ENCODE results near the gene ACP3. TPM values are rescaled to one million over a fixed set of nuclear protein-coding genes. Genes with fewer than 3 reads are reported as not detected.

ACP3 gene
- total RNA-seq, 1 donor from 2014 or later: not detected

DNA sequence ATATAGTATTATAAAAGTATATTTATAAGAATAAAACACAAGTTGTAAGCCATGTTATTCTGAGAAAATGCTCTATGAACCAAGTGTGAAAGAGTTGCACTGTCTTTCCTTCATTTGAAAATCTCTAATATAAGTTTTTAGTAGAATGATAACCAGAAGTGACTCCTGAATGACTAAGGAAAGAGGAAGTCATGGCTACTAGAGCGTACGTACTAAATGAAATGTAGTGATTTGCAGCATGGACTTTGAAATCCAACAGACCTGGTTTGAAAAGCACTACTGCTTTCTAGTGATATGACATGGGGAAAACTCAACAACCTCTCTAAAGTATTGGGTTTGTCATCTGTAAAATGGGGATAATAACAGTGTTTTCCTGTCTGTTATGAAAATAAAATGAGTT is 89.8 kb downstream of the ACP3 start:
- H3K4me3 ChIP-seq (ENCODE audit: insufficient read depth, low read depth, low read length): no peak overlapping the region
- peaks cover 4% of the 10 kb centered on the region for H3K27me3 ChIP-seq (ENCODE audit: insufficient read depth, low read length)
- no peak overlapping the region for H3K4me2 ChIP-seq (ENCODE audit: low read length)
- no peak overlapping the region for H2AFZ ChIP-seq (ENCODE audit: low read depth, low read length)
- no peak overlapping the region for H3K27ac ChIP-seq (ENCODE audit: low read depth, low read length)
- no peaks in the 10 kb centered on the region for H3K79me2 ChIP-seq (ENCODE audit: insufficient read depth, low read length)
- TF ChIP-seq, protein P1, sequence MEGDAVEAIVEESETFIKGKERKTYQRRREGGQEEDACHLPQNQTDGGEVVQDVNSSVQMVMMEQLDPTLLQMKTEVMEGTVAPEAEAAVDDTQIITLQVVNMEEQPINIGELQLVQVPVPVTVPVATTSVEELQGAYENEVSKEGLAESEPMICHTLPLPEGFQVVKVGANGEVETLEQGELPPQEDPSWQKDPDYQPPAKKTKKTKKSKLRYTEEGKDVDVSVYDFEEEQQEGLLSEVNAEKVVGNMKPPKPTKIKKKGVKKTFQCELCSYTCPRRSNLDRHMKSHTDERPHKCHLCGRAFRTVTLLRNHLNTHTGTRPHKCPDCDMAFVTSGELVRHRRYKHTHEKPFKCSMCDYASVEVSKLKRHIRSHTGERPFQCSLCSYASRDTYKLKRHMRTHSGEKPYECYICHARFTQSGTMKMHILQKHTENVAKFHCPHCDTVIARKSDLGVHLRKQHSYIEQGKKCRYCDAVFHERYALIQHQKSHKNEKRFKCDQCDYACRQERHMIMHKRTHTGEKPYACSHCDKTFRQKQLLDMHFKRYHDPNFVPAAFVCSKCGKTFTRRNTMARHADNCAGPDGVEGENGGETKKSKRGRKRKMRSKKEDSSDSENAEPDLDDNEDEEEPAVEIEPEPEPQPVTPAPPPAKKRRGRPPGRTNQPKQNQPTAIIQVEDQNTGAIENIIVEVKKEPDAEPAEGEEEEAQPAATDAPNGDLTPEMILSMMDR (IDR thresholded peaks at IDR 0.05; ENCODE audit: insufficient read depth, low read depth, low read length): no peak
- no peak for TF ChIP-seq EZH2 (IDR thresholded peaks at IDR 0.05; ENCODE audit: insufficient read depth, low read length)
- no peaks in the 10 kb centered on the region for H4K20me1 ChIP-seq (ENCODE audit: insufficient read depth, low read length)
- no peak overlapping the region for H3K27ac Mint-ChIP-seq (ENCODE audit: unreplicated experiment)
- no peak for FAIRE-seq
- DNase-seq (ENCODE audit: low read depth): no peak
- no peaks in the 10 kb centered on the region for H3K9me3 ChIP-seq (ENCODE audit: insufficient read depth, low read depth, low read length)
- no peaks in the 10 kb centered on the region for H3K36me3 ChIP-seq (ENCODE audit: insufficient read depth, low read length)
- no peaks in the 10 kb centered on the region for H3K36me3 Mint-ChIP-seq (ENCODE audit: low read depth, unreplicated experiment)
- H3K4me1 ChIP-seq (ENCODE audit: insufficient read depth, low read length): no peaks in the 10 kb centered on the region
- H3K9ac ChIP-seq (ENCODE audit: low read length): no peak overlapping the region
- H3K4me3 Mint-ChIP-seq (ENCODE audit: unreplicated experiment): no peak overlapping the region
- H3K27me3 Mint-ChIP-seq (ENCODE audit: low read depth, unreplicated experiment): no peaks in the 10 kb centered on the region
- no peaks in the 10 kb centered on the region for H3K9me3 Mint-ChIP-seq (ENCODE audit: unreplicated experiment)
- no peaks in the 10 kb centered on the region for H3K4me1 Mint-ChIP-seq (ENCODE audit: low read depth, unreplicated experiment)

Other genes starting within 250 kb of the ACP3 start
- gene DNAJC13, start 100.1 kb downstream of the ACP3 start, total RNA-seq: 38.5 and 41.0 TPM in 2 replicates